SK-MEL-5 (cell line): ENCODE data around the gene CD37. TPM values are rescaled to one million over a fixed set of nuclear protein-coding genes. Genes with fewer than 3 reads are reported as not detected.
"Not testable (repeated sequence)": the region's sequence is repeated elsewhere in the genome, so short reads cannot be mapped to it uniquely, and the experiment has no call there.

Source experiments
- DNase-seq: peaks from one replicate; pipeline ENCODE4 v3.0.0-alpha.2; 2016; ENCODE audit warnings: low read depth, low spot score
- in situ Hi-C: cut with HindIII; loops from 2 replicates; pipeline ENCODE4 v1.10.0; 2016; ENCODE audit warnings: low sequenced_read_pairs, high pct_unique_total_duplicates, low pct_unique_long_range_greater_than_20kb
- total RNA-seq: library from RNA; depleted of rRNA; stranded (reverse); fragments of >200 nt; shearing (Covaris generic); gene quantifications from 2 replicates; pipeline ENCODE4 v1.2.3, GENCODE V29; 2014

Gene CD37
- total RNA-seq, 1 experiment from 2014 or later, result not detected

DNA sequence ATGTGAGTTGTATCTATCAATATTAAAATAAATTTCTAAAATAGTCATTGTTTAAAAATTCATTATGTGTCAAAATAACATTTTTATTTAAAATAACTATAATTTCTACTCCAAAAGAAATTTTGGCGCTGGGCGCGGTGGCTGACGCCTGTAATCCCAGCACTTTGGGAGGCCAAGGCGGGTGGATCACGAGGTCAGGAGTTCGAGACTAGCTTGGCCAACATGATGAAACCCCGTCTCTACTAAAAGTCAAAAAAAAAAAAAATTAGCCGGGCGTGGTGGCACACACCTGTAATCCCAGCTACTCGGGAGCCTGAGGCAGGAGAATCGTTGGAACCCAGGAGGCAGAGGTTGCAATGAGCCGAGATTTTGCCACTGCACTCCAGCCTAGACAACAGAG is 9.4 kb upstream of the CD37 start:
- in situ Hi-C loops, DNase-seq: not testable (repeated sequence)

DNA sequence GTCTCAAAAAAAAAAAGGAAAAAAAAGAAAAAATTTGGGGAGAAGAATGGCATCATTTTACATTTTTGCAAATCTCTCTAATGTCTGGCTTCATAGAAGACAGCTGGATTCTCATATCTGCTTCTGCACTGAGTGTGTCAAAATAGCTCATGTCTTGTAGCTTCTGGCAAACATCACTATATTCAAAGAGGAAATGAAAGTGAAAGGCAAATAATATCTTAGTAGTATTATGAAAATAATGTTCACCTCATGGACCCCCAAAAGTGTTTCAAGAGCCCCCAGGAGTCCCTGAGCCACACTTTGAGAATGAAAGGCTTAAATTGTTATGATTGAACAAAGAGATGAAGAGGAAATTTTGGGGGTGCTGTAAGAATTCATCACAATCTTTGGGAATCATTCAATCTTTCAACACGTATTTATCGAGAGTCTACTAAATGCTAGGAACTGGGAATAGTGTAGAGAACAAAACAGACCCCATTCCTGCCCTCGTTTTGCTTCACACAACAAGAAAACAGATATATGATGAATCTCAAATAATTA is 9.0 kb upstream of the CD37 start:
- in situ Hi-C loops, result no loop called here
- no peak for DNase-seq

DNA sequence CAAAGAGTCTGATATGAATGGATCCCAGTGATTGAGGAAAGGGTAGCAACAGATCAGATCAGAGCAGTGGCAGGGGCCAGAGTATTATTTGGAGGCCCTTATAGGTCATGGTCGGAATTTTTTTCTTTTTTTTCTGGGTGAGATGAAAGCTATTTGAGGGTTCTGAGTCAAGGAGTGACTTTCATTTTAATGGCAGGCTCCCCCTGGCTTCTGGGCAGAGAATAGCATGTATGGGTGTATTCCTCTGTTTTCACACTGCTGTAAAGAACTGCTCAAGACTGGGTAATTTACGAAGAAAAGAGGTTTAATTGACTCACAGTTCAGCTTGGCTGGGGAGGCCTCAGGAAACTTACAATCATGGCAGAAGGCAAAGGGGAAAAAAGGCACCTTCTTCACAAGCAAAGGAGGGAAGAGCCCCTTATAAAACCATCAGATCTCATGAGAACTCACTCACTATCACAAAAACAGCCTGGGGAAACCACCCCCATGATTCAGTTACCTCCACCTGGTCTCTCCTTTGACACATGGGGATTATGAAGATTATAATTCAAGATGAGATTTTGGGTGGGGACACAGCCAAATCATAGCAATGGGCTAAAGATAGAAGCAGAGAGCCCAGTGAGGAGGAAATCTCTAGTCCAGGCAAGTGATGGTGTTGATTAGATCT is 7.2 kb upstream of the CD37 start:
- peak; percentile 64 for DNase-seq
- in situ Hi-C loops, result no loop called here

DNA sequence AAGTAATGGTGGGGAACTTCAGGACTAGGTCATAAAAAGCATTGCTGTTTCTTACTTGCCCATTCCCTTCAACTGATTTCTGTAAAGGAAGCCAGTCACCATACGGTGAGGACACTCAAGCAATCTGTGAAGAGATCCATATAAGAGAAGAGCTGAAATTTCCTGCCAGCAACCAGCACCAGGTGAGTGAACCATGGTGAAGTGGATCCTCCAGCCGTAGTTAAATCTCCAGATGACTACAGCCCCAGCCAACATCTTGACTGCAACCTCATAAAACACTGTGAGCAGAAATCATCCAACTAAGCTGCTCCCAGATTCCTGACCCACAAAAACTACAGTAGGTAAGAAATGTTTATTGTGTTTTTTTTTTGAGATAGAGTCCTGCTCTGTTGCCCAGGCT is 6.5 kb upstream of the CD37 start:
- in situ Hi-C loops, result no loop called here
- no peak for DNase-seq

DNA sequence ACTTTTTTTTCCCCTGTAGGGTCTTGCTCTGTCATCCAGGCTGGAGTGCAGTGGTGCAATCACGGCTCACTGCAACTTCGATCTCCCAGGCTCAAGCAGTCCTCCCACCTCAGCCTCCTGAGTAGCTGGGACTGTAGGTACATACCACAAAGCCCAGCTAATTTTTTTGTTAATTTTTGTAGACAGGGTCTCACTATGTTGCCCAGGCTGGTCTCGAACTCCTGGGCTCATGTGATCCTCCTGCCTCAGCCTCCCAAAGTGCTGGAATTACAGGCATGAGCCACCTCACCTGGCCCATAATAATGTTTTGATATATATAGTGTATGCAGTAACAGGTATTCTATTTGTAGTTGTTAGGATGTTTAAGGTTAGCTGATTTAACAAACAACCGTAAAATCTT is 4.0 kb upstream of the CD37 start:
- DNase-seq, in situ Hi-C loops: not testable (repeated sequence)

DNA sequence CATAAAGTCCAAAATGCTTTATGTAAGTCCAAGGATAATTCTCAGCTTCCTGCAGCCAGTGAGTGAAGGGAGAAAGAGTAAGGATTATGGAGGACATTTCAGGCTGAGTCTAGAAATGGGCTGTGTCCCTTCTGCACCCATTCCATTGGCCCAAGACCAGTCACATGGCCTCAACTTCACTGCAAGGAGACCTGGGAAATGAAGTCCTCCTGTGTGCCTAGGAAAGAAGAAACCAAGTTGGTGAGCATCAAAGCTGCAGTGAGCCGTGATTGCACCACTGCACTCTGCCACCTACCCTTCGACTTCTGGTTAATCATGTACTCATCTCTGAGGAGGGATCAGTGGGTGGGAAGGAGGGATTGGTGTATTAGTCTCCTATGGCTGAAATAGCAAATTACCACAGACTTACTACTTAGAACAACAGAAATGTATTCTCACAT is 3.6 kb upstream of the CD37 start:
- DNase-seq, result peak; percentile 79
- in situ Hi-C loops, result no loop called here

DNA sequence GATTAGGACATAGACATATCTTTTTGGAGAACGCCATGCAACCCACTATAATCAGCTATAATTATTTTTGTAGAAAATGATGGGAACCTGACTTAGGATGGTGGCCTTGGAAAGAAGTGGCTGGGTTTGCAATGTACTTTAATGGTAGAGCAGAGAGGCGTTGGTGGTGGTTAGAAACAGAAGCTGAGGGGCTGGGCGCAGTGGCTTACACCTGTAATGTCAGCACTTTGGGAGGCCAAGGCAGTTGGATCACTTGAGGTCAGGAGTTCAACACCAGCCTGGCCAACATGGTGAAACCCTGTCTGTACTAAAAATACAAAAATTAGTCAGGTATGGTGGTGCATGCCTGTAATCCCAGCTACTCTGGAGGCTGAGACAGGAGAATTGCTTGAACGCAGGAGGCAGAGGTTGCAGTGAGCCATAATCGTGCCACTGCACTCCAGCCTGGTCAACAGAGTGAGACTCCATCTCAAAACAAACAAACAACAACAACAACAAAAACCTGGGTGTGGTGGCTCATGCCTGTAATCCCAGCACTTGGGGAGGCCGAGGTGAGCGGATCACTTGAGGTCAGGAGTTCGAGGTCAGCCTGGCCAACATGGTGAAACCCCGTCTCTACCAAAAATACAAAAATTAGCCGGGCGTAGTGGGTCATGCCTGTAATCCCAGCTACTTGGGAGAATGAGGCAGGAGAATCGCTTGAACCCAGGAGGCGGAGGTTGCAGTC is 2.4 kb upstream of the CD37 start:
- in situ Hi-C loops, DNase-seq: not testable (repeated sequence)

DNA sequence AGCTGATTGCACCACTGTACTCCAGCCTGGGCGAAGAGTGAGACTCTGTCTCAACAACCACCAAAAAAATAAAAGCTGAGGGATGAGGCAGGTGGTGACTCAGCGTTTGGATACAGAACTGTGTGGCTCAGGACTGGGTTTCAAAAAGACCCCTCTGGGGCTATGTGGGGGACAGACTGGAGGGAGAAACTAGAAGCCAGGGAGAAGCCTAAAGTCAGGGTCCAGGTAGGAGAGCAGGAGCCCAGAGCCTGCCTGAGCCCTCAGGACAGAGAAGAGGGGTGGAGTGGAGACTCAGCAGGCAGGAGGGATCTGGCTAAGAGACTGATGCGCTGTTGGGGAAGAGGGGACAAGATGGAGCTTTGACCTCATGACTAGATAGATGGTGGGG is 1.8 kb upstream of the CD37 start:
- in situ Hi-C loops, result no loop called here
- no peak for DNase-seq

DNA sequence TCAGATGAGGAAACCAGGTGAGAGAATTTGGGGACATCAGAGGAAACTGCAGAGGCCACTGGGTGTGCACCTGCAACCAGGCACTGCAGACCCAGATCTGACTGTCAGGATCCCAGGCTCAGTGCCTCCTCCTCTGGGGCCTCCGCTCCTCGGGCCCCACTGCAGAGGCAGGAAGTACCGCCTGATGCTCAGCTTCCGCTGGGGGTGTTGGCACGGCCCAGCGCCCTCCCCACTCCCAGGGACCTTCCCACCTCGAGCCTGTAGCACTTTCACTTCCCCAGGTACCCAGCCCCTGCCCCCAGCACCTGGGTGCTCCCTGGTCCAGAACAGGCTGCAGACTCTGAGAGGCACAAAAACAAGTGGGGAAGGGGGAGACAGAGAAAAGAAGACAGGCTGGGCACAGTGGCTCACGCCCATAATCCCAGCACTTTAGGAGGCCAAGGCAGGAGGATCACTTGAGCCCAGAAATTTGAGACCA is 1.4 kb upstream of the CD37 start:
- no peak for DNase-seq
- in situ Hi-C loops, result no loop called here

DNA sequence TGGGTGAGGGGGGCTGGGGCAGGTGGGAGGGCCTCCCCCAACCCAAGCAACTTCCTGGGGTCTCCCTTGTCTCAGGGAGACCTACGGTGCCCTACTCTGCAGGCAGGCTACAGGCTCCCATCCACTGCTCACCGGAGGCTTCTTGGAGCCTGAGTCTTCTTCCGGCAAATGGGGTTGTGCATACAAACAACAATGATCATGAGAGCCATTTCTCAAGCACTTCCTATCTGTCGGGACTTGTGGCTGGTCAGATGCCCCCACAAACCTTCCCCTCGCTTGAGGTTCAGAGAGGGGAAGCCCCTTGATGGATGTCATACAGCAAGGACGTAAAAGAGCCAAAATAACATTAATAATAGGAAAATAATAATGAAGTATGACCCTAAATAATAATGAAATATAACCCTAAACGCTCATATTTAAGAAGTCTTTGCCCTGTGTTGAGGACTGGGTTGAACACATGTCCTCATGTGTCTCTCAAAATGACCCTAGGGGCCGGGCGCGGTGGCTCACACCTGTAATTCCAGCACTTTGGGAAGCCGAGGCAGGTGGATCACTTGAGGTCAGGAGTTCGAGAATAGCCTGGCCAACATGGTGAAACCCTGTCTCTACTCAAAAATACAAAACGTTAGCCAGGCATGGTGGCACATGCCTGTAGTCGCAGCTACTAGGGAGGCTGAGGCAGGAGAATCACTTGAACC is 727 bp downstream of the CD37 start:
- in situ Hi-C loops, result no loop called here
- no peak for DNase-seq

DNA sequence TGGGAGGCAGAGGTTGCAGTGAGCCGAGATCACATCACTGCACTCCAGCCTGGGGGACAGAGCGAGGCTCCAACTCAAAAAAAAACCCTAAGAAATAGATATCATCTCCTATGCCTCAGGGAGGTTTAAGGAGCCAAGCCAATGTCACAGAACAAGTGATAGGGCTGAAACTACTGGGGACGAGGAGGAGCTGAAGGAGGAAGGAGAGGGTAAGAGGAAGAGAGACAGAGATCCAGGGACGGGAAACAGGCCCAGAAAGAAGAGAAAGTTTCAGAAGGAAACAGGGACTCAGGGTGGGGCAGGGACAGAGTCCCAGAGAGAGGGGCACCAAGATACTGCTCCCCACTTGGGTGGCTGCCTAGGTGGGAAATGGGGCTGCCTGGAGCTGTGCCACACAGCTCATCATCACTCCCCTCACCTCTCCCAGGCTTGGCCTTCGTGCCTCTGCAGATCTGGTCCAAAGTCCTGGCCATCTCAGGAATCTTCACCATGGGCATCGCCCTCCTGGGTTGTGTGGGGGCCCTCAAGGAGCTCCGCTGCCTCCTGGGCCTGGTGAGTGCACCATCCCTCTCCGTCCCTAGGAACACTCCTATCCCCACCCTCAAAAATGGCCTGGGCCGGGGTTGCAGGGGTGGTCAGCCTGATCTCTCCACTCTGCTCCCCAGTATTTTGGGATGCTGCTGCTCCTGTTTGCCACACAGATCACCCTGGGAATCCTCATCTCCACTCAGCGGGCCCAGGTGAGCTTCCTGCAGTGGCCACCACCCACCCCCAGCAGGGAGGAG is 1.5 kb downstream of the CD37 start:
- in situ Hi-C loops, result no loop called here
- DNase-seq, result no peak

DNA sequence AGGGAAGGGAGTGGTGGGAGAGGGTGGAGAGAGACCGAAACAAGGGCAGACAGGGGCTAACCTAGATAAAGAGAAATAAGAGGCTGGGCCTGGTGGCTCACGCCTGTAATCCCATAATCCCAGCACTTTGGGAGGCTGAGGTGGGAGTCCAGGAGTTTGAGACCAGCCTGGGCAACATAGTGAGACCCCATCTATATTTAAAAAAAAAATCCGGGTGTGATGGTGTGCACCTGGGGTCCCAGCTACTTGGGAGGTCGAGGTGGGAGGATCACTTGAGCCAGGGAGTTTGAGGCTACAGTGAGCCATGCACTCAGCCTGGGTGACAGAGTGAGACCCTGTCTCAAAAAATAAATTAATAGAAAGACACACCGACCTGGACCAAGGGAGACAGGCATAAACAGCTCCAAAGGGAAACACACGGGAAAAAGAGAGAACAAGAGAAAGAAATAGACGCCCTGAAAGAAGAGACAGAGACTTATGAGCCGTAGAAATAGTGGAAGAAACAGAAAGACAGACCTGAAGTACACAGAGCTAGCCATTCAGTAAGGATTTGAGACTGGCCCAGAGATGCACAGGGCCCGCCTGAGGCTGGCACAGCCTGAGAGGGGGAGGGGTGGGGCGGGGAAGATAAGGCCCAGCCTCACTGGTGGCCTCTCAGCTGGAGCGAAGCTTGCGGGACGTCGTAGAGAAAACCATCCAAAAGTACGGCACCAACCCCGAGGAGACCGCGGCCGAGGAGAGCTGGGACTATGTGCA is 2.2 kb downstream of the CD37 start:
- in situ Hi-C loops, result no loop called here
- DNase-seq, result no peak

DNA sequence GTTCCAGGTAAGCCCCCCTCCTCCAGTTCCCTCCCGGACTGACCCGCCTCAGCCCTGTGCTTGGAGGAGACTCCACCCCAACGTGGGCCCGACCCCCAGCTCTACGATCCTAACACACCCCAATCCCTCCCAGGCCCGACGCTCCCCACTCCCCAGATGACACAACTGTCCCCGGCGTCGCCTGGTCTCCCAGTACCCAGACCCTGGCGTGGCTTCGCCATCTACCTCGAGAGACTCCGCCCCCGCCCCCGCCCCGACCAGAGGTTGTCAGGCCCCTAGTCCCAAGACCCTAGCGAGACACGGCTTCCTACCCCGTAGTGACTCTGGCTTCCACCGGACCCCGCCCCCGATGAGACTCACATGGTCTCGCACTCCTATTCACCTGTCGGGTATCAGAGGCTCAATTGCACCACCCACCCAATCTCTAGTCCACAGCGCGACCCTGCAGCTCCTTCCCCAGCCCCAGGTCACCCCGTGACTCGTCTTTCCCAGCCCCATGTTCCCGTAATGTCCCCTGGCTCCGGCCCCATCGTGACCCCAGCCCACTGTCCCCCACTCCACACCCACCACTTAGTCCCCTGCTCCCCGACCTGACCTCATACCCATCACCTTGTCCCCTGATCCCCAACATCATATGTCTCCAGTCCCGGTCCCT is 2.9 kb downstream of the CD37 start:
- in situ Hi-C loops, result no loop called here
- DNase-seq, result no peak

DNA sequence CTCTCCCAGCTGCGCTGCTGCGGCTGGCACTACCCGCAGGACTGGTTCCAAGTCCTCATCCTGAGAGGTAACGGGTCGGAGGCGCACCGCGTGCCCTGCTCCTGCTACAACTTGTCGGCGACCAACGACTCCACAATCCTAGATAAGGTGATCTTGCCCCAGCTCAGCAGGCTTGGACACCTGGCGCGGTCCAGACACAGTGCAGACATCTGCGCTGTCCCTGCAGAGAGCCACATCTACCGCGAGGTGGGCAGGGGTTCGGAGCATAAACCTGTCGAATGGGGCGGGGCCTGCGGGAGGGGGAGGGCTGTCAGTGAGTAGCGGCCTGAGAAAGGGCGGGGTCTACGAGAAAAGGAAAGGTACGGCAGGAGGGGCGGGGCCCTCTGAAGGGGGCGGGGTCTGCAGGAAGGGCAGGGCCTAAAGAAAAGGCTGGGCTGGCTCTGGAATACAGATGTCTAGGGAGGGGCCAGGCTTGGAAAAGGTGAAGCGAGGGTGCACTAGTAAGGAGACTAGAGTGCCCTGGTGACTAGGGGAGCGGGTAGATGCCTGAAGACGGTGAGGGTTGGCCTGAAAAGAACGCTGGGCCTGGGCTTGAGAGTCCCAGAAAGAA is 3.6 kb downstream of the CD37 start:
- DNase-seq, result no peak
- in situ Hi-C loops, result no loop called here

DNA sequence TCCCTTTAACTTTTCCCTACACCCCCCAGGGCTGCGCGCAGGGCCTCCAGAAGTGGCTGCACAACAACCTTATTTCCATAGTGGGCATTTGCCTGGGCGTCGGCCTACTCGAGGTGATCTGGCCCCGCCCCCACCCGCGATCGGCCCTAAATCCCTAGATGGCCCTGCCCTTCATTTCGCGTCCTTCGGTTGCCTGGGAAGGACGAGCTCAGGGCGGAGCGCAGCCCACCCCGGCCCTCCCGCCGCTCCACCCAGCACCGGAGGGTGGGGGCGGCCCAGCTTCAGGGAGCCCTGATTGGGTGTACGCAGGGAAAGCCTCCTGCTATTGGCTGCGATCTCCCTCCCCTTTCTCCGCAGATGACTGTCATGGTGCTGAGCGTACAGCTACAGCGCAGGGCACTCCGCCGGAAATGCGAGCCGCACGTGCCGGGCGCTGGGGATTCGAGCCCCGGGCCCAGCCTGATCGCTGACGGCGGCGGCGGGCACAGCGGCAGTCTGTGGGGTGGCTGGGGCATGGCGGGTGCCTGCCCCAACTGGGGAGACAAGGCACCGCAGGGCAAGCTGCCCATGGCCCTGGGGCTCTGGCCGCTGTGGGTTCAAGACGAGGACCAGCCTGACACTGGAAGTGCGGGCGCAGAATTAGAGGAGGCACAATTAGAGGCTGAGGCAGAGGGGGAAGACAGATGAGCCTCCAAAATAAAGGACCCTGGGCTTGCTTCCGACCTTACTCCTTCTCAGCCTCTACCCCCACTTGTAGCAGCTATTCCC is 4.3 kb downstream of the CD37 start:
- DNase-seq, result no peak
- in situ Hi-C loops, result no loop called here
